Measurements from ENCODE around the gene COLQ.

GRCh38 chr3:15427182-15427880, 94.2 kb downstream of the COLQ start, which contains the start of the genes EAF1 and METTL6:
- TF ChIP-seq CTCF (IDR thresholded peaks at IDR 0.05) (peak in 2 of 6 experiments; percentile 18 to 35), POLR2A (IDR thresholded peaks at IDR 0.05) (peak in 1 of 2 donors; percentile 41)
